Transverse colon (tissue), 4 donors: ENCODE measurements around the gene XRN2. TPM values are rescaled to one million over a fixed set of nuclear protein-coding genes. Genes with fewer than 3 reads are reported as not detected.

Source experiments
- DNase-seq: peaks from one replicate; pipeline ENCODE4 v3.0.0-alpha.2; 2019
- H3K27ac ChIP-seq, 4 donors: fragments of 200-600 bp; sonication (generic); 2 replicates each; pipeline ENCODE4 v1.5.1; 2016 to 2018; ENCODE audit warnings: inconsistent platforms in 4 of 4
- H3K27me3 ChIP-seq: fragments of 200-600 bp; sonication (generic); 2 replicates; pipeline ENCODE4 v1.5.1; 2017; ENCODE audit warnings: inconsistent platforms
- H3K36me3 ChIP-seq, 4 donors: fragments of 200-600 bp; sonication (generic); 2 replicates each; pipeline ENCODE4 v1.5.1; 2017 to 2019; ENCODE audit warnings: inconsistent platforms in 4 of 4
- H3K4me1 ChIP-seq, 4 donors: fragments of 200-600 bp; sonication (generic); 2 replicates each; pipeline ENCODE4 v1.5.1; 2017 to 2020; ENCODE audit warnings: inconsistent platforms in 4 of 4
- H3K4me3 ChIP-seq, 4 donors: fragments of 200-600 bp; sonication (generic); 1 replicate in 1 of 4; 2 replicates in 3 of 4; pipeline versions ENCODE4 v1.5.1 to v1.6.1; 2017 to 2019; ENCODE audit warnings: inconsistent platforms in 4 of 4
- H3K9me3 ChIP-seq, 2 donors: fragments of 200-600 bp; sonication (generic); 2 replicates each; pipeline ENCODE4 v1.5.1; 2017 to 2019; ENCODE audit warnings: inconsistent platforms in 2 of 2
- CTCF ChIP-seq, 5 experiments: fragments of 200-600 bp in 3 of 5; fragments of 450-650 bp in 2 of 5; sonication (generic) in 3 of 5; IDR thresholded peaks; 1 replicate in 2 of 5; 2 replicates in 3 of 5; pipeline ENCODE4 v1.5.1; 2016 to 2017; ENCODE audit warnings: antibody characterized with exemption in 5 of 5, inconsistent platforms in 3 of 5, mild to moderate bottlenecking in 2 of 5, moderate library complexity in 1 of 5
- EP300 ChIP-seq: sonication (generic); formaldehyde crosslinking; IDR thresholded peaks from one replicate; pipeline ENCODE4 v1.6.1; 2017; ENCODE audit warnings: antibody characterized with exemption, low read depth
- POLR2A ChIP-seq: fragments of 450-650 bp; IDR thresholded peaks from one replicate; pipeline ENCODE4 v1.6.1; 2016; ENCODE audit warnings: antibody characterized with exemption, mild to moderate bottlenecking, moderate library complexity
- POLR2AphosphoS5 ChIP-seq, 3 donors: sonication (generic); formaldehyde crosslinking; IDR thresholded peaks; one replicate each; pipeline ENCODE4 v1.6.1; 2016; ENCODE audit warnings: antibody characterized with exemption in 3 of 3
- WGBS, 2 donors: methylation state at CpG; one replicate each; pipeline ENCODE4 v1.1.5; 2018; ENCODE audit warnings: low coverage in 1 of 2; 5-methylcytosine and 5-hydroxymethylcytosine counted together
- in situ Hi-C, 4 donors: fragments of 200-750 bp; cut with MboI; loops; one replicate each; pipeline versions ENCODE4 v1.15.0 to v1.15.1; 2017; ENCODE audit warnings: low sequenced_read_pairs in 3 of 4, low pct_ligation_motif_present in 1 of 4, low pct_unique_long_range_greater_than_20kb in 1 of 4
- intact Hi-C: fragments of 100-400 bp; cut with DNase I; formaldehyde crosslinking; loops from one replicate; pipeline ENCODE4 v1.15.1; 2023; ENCODE audit warnings: low total_unique reads
- total RNA-seq, 4 donors: library from RNA; depleted of rRNA; stranded (reverse); fragments of >200 nt; gene quantifications; one replicate each; pipeline ENCODE4 v1.1.0, GENCODE V29; 2016

Gene XRN2
- total RNA-seq, 4 donors from 2014 or later = 16.1 to 46.4 (median 30.3) TPM

GRCh38 chr20:21373436-21373835 is 70.3 kb downstream of the XRN2 start:
- Histone ChIP-seq H3K9me3 (no peaks in the 10 kb centered on the region), H3K36me3 (peaks cover 0 to 20% (median 8%) of the 10 kb centered on the region in 4 donors), H3K27ac (no peak overlapping the region), H3K4me1 (peaks cover 0 to 3% (median 0%) of the 10 kb centered on the region in 4 donors), H3K4me3 (no peak overlapping the region), H3K27me3 (no peaks in the 10 kb centered on the region)
- in situ Hi-C loops = no loop called here
- TF ChIP-seq EP300 (no peak), CTCF (IDR thresholded peaks at IDR 0.05) (no peak), POLR2A (no peak), POLR2AphosphoS5 (IDR thresholded peaks at IDR 0.05) (no peak)
- 82 to 89% methylated on average over 1 of the region's 1 CpG for WGBS, 2 donors
- intact Hi-C loops = no loop called here
- DNase-seq = no peak

GRCh38 chr20:21376626-21377025 is 73.5 kb downstream of the XRN2 start:
- in situ Hi-C loops = no loop called here
- Histone ChIP-seq H3K4me3 (no peak overlapping the region), H3K4me1 (no peaks in the 10 kb centered on the region), H3K27me3 (no peaks in the 10 kb centered on the region), H3K27ac (no peak overlapping the region), H3K9me3 (no peaks in the 10 kb centered on the region), H3K36me3 (peaks cover 0 to 7% (median 2%) of the 10 kb centered on the region in 4 donors)
- 89 to 100% methylated on average over 2 to 3 of the region's 3 CpGs for WGBS, 2 donors
- TF ChIP-seq CTCF (IDR thresholded peaks at IDR 0.05) (no peak), POLR2A (no peak), POLR2AphosphoS5 (IDR thresholded peaks at IDR 0.05) (no peak), EP300 (no peak)
- no peak for DNase-seq
- intact Hi-C loops = no loop called here

GRCh38 chr20:21377701-21378100 is 74.6 kb downstream of the XRN2 start:
- Histone ChIP-seq H3K9me3 (no peaks in the 10 kb centered on the region), H3K27ac (no peak overlapping the region), H3K4me1 (no peaks in the 10 kb centered on the region), H3K27me3 (no peaks in the 10 kb centered on the region), H3K4me3 (no peak overlapping the region), H3K36me3 (peaks cover 0 to 14% (median 6%) of the 10 kb centered on the region in 4 donors)
- 86 to 95% methylated on average over 9 of the region's 9 CpGs for WGBS, 2 donors
- in situ Hi-C loops (no loop called here), intact Hi-C loops (no loop called here)
- TF ChIP-seq EP300 = no peak
- TF ChIP-seq POLR2A = no peak
- TF ChIP-seq POLR2AphosphoS5 (IDR thresholded peaks at IDR 0.05) = no peak
- no peak for TF ChIP-seq CTCF (IDR thresholded peaks at IDR 0.05)
- no peak for DNase-seq

- no peak for TF ChIP-seq CTCF (IDR thresholded peaks at IDR 0.05)
- no peak for TF ChIP-seq POLR2A
- TF ChIP-seq POLR2AphosphoS5 (IDR thresholded peaks at IDR 0.05) = no peak
- no peak for TF ChIP-seq EP300
- Histone ChIP-seq H3K27me3 (no peaks in the 10 kb centered on the region), H3K36me3 (peaks cover 0 to 20% (median 9%) of the 10 kb centered on the region in 4 donors), H3K4me1 (no peaks in the 10 kb centered on the region), H3K9me3 (no peaks in the 10 kb centered on the region), H3K4me3 (no peak overlapping the region), H3K27ac (no peak overlapping the region)
- in situ Hi-C loops = no loop called here
- 89 to 96% methylated on average over 5 of the region's 5 CpGs for WGBS, 2 donors
- no peak for DNase-seq
- intact Hi-C loops = no loop called here
Observed at GRCh38 chr20:21378259-21378658, 75.1 kb downstream of the XRN2 start.
